Measurements from ENCODE around the gene CPEB2. TPM values are rescaled to one million over a fixed set of nuclear protein-coding genes. Genes with fewer than 3 reads are reported as not detected.

The CPEB2 gene
- total and polyA plus RNA-seq, 9 of the 15 experiments (the other 6 are each of a cell fraction or from before 2014, with no cell fraction given), result 0.39 to 3.0 (median 1.4) TPM

- Histone ChIP-seq H3K27ac (ENCODE audit: extremely low read depth, low read depth, low read length) (no peak overlapping the region), H3K36me3 (ENCODE audit: control insufficient read depth, insufficient read depth, low read length) (peaks cover 17% of the 10 kb centered on the region; the same call in 1 of the 3 replicates), H2AFZ (ENCODE audit: low read depth, low read length) (no peak overlapping the region), H3K9me3 (replicated peaks; ENCODE audit: control insufficient read depth, insufficient read depth, low read depth, low read length) (no peaks in the 10 kb centered on the region), H3K9me1 (ENCODE audit: control insufficient read depth, insufficient read depth, low read length) (no peaks in the 10 kb centered on the region), H3K27me3 (ENCODE audit: control insufficient read depth in 2 of 2, insufficient read depth in 2 of 2, low read length in 2 of 2) (no peaks in the 10 kb centered on the region), H4K20me1 (replicated peaks; ENCODE audit: control insufficient read depth, insufficient read depth, low read length) (no peaks in the 10 kb centered on the region), H3K4me2 (ENCODE audit: insufficient read depth, low read length) (no peak overlapping the region), H3K4me1 (replicated peaks in 1 of 2; ENCODE audit: control insufficient read depth in 2 of 2, insufficient read depth in 2 of 2, low read length in 2 of 2) (no peaks in the 10 kb centered on the region), H3K79me2 (ENCODE audit: control insufficient read depth, insufficient read depth, low read length) (no peaks in the 10 kb centered on the region), H3K4me3 (no peak overlapping the region), H3K9ac (ENCODE audit: insufficient read depth in 1 of 2, low read depth in 2 of 2, low read length in 2 of 2) (no peak overlapping the region)
- FAIRE-seq (no peak), ATAC-seq (no peak), DNase-seq (ENCODE audit: extremely low read depth in 1 of 4, low spot score in 3 of 4) (no peak)
- ChIA-PET POLR2A (interaction anchor here (0.7 kb wide), 1 partner anchor 102 kb away, joined by 3 read pairs; no protein-coding TSS in a partner anchor), CTCF (ENCODE audit: low intra/inter-chr PET ratio) (no interaction called here)
- 47% methylated on average over 2 of the region's 2 CpGs for WGBS (ENCODE audit: insufficient coverage, low coverage, missing lambda C conversion rate)
- no TSS peak for BruUV-seq (replicated peaks)
- in situ Hi-C loops (cut with MboI), result no loop called here
- intact Hi-C loops (cut with micrococcal nuclease), result no loop called here
- TF ChIP-seq CTCF (IDR thresholded peaks at IDR 0.05 in 2 of 3, conservative IDR thresholded peaks at IDR 0.05 in 1 of 3; ENCODE audit: insufficient read depth in 2 of 3, low read depth in 1 of 3, low read length in 3 of 3) (no peak), POLR2AphosphoS5 (IDR thresholded peaks at IDR 0.05; ENCODE audit: control insufficient read depth, insufficient read depth, low read depth, low read length) (no peak), RCOR1 (IDR thresholded peaks at IDR 0.05; ENCODE audit: borderline replicate concordance in 1 of 2, low read depth in 2 of 2, low read length in 2 of 2) (no peak), ZNF609 (CRISPR knock-in tag; IDR thresholded peaks at IDR 0.05; ENCODE audit: borderline replicate concordance) (no peak), ZFX (CRISPR knock-in tag; IDR thresholded peaks at IDR 0.05) (no peak), EP400 (IDR thresholded peaks at IDR 0.05) (no peak), CLOCK (CRISPR knock-in tag; IDR thresholded peaks at IDR 0.05; ENCODE audit: borderline replicate concordance) (no peak), SFPQ (IDR thresholded peaks at IDR 0.05; ENCODE audit: low read depth, low read length) (no peak), ZNF79 (CRISPR knock-in tag; IDR thresholded peaks at IDR 0.05; ENCODE audit: low read depth) (no peak)
Observed at GRCh38 chr4:15060213-15060612, 57.9 kb downstream of the CPEB2 start.
